Measurements from ENCODE around the gene AGO3.
A peak's percentile ranks its signal among the peaks of the same experiment; 100 is the strongest.

AGO3 gene

DNA sequence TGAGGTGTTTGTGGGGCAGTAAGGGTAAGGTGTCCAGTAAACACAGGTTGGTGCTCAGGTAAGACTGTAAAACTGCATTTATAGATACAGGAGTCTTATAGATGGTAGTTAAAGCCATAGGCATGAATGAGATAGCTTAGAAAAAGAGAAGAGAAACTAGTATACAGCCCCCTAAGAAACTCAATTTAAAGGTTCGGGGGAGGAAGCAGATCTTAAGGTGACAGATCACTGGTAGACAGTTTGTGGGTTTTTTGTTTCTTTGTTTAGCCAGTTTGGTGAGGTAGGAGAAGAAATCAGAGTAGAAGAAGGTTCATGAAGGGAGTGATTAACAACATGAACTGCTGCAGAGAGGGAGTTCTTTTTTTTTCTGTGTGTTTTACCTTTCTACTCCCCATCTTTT, 6.1 kb upstream of the AGO3 start:
- no CpG with 5 or more reads among the region's 1 CpG for WGBS (ENCODE audit: extremely low coverage, insufficient coverage, insufficient read length)
- H3K18ac ChIP-seq (ENCODE audit: low read length) = no peak overlapping the region
- no peaks in the 10 kb centered on the region for H3K27me3 ChIP-seq (ENCODE audit: insufficient read depth, low read length)
- no peak overlapping the region for H3K23ac ChIP-seq (ENCODE audit: low read length)
- no peak overlapping the region for H4K91ac ChIP-seq (ENCODE audit: low read depth, low read length)
- no peak overlapping the region for H4K12ac ChIP-seq (ENCODE audit: low read depth, low read length)
- H3K79me1 ChIP-seq (ENCODE audit: low read length) = no peaks in the 10 kb centered on the region
- DNase-seq = no peak
- H3K4me1 ChIP-seq (ENCODE audit: control insufficient read depth in 1 of 2, insufficient read depth in 2 of 2, low read length in 2 of 2) = no peaks in the 10 kb centered on the region
- H3K9ac ChIP-seq (ENCODE audit: low read length) = no peak overlapping the region
- H3K79me2 ChIP-seq (ENCODE audit: control insufficient read depth, insufficient read depth, low read length, poor library complexity) = no peaks in the 10 kb centered on the region
- no peak overlapping the region for H3K14ac ChIP-seq (ENCODE audit: low read length)
- H2BK5ac ChIP-seq (ENCODE audit: low read depth, low read length, poor library complexity) = no peak overlapping the region
- no peak overlapping the region for H3K4me2 ChIP-seq (ENCODE audit: low read length)
- peaks cover 2 to 17% of the 10 kb centered on the region in 2 experiments for H3K36me3 ChIP-seq (ENCODE audit: control insufficient read depth in 1 of 2, insufficient read depth in 2 of 2, low read length in 2 of 2)
- no peak overlapping the region for H3K27ac ChIP-seq (ENCODE audit: low read depth, low read length)
- no peak overlapping the region for H3K4ac ChIP-seq (ENCODE audit: low read depth, low read length)
- no peak overlapping the region for H3K4me3 ChIP-seq (ENCODE audit: low read depth, low read length)
- no peak overlapping the region for H2BK120ac ChIP-seq (ENCODE audit: insufficient read depth, low read length, poor library complexity)
- no peak overlapping the region for H4K8ac ChIP-seq (ENCODE audit: low read depth, low read length)
- H2AFZ ChIP-seq (ENCODE audit: insufficient read depth, low read length, poor library complexity) = no peak overlapping the region
- no peak overlapping the region for H2AK5ac ChIP-seq (ENCODE audit: low read length)
- no peaks in the 10 kb centered on the region for H3K9me3 ChIP-seq (ENCODE audit: insufficient read depth, low read depth, low read length)
- no peak overlapping the region for H2BK12ac ChIP-seq (ENCODE audit: low read length)

GRCh38 chr1:35925741-35926140, 5.2 kb upstream of the AGO3 start:
- Histone ChIP-seq H3K9me3 (ENCODE audit: insufficient read depth, low read depth, low read length) (no peaks in the 10 kb centered on the region), H4K91ac (ENCODE audit: low read depth, low read length) (no peak overlapping the region), H3K4ac (ENCODE audit: low read depth, low read length) (no peak overlapping the region), H3K9ac (ENCODE audit: low read length) (no peak overlapping the region), H3K4me2 (ENCODE audit: low read length) (no peak overlapping the region), H2AK5ac (ENCODE audit: low read length) (no peak overlapping the region), H3K23ac (ENCODE audit: low read length) (no peak overlapping the region), H3K36me3 (ENCODE audit: control insufficient read depth in 1 of 2, insufficient read depth in 2 of 2, low read length in 2 of 2) (peaks cover 0 to 12% of the 10 kb centered on the region in 2 experiments), H3K79me1 (ENCODE audit: low read length) (peaks cover 7% of the 10 kb centered on the region), H4K8ac (ENCODE audit: low read depth, low read length) (no peak overlapping the region), H3K27ac (ENCODE audit: low read depth, low read length) (no peak overlapping the region), H2BK5ac (ENCODE audit: low read depth, low read length, poor library complexity) (no peak overlapping the region), H3K27me3 (ENCODE audit: insufficient read depth, low read length) (no peaks in the 10 kb centered on the region), H2BK120ac (ENCODE audit: insufficient read depth, low read length, poor library complexity) (no peak overlapping the region), H3K4me3 (ENCODE audit: low read depth, low read length) (no peak overlapping the region), H2AFZ (ENCODE audit: insufficient read depth, low read length, poor library complexity) (no peak overlapping the region), H2BK12ac (ENCODE audit: low read length) (no peak overlapping the region), H3K14ac (ENCODE audit: low read length) (no peak overlapping the region), H3K79me2 (ENCODE audit: control insufficient read depth, insufficient read depth, low read length, poor library complexity) (peaks cover 6% of the 10 kb centered on the region), H4K12ac (ENCODE audit: low read depth, low read length) (no peak overlapping the region), H3K4me1 (ENCODE audit: control insufficient read depth in 1 of 2, insufficient read depth in 2 of 2, low read length in 2 of 2) (peaks cover 0 to 3% of the 10 kb centered on the region in 2 experiments), H3K18ac (ENCODE audit: low read length) (no peak overlapping the region)
- no CpG with 5 or more reads among the region's 4 CpGs for WGBS (ENCODE audit: extremely low coverage, insufficient coverage, insufficient read length)
- peak in 1 of 2 donors; percentile 4 for DNase-seq

DNA sequence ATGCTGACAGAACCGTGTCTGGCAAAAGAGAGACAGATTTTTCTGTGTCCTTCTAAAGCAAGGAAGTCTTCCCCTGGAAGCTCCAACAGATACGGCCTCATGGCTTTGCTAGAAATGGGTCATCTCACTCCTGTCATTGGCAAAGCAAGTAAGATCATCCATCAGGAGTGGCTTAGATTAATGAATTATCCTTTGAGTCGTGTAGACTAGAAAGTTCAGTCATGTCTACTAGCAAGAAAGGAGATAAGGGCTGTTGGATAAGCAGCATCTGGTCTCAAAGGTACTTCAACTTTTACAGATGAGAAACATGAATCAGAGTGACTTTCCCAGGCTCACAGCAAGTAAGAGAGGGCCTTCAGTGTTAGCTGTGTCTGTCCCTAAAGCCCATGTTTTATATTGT, 3.4 kb upstream of the AGO3 start:
- H3K4me2 ChIP-seq (ENCODE audit: low read length) = no peak overlapping the region
- H2AFZ ChIP-seq (ENCODE audit: insufficient read depth, low read length, poor library complexity) = no peak overlapping the region
- H3K18ac ChIP-seq (ENCODE audit: low read length) = no peak overlapping the region
- H2BK12ac ChIP-seq (ENCODE audit: low read length) = no peak overlapping the region
- H3K14ac ChIP-seq (ENCODE audit: low read length) = no peak overlapping the region
- no peak overlapping the region for H2BK120ac ChIP-seq (ENCODE audit: insufficient read depth, low read length, poor library complexity)
- no peak overlapping the region for H3K23ac ChIP-seq (ENCODE audit: low read length)
- H4K8ac ChIP-seq (ENCODE audit: low read depth, low read length) = no peak overlapping the region
- no peak for DNase-seq
- no peaks in the 10 kb centered on the region for H3K9me3 ChIP-seq (ENCODE audit: insufficient read depth, low read depth, low read length)
- no peak overlapping the region for H2AK5ac ChIP-seq (ENCODE audit: low read length)
- H3K79me2 ChIP-seq (ENCODE audit: control insufficient read depth, insufficient read depth, low read length, poor library complexity) = peaks cover 11% of the 10 kb centered on the region
- no peak overlapping the region for H3K4me3 ChIP-seq (ENCODE audit: low read depth, low read length)
- H3K79me1 ChIP-seq (ENCODE audit: low read length) = peaks cover 14% of the 10 kb centered on the region
- H3K9ac ChIP-seq (ENCODE audit: low read length) = no peak overlapping the region
- H3K27ac ChIP-seq (ENCODE audit: low read depth, low read length) = no peak overlapping the region
- H3K36me3 ChIP-seq (ENCODE audit: control insufficient read depth in 1 of 2, insufficient read depth in 2 of 2, low read length in 2 of 2) = no peaks in the 10 kb centered on the region
- no CpG with 5 or more reads among the region's 3 CpGs for WGBS (ENCODE audit: extremely low coverage, insufficient coverage, insufficient read length)
- no peaks in the 10 kb centered on the region for H3K27me3 ChIP-seq (ENCODE audit: insufficient read depth, low read length)
- H4K91ac ChIP-seq (ENCODE audit: low read depth, low read length) = no peak overlapping the region
- H2BK5ac ChIP-seq (ENCODE audit: low read depth, low read length, poor library complexity) = no peak overlapping the region
- H4K12ac ChIP-seq (ENCODE audit: low read depth, low read length) = no peak overlapping the region
- no peak overlapping the region for H3K4ac ChIP-seq (ENCODE audit: low read depth, low read length)
- H3K4me1 ChIP-seq (ENCODE audit: control insufficient read depth in 1 of 2, insufficient read depth in 2 of 2, low read length in 2 of 2) = peaks cover 0 to 3% of the 10 kb centered on the region in 2 experiments

GRCh38 chr1:35929730-35930592, 944 bp upstream of the AGO3 start:
- Histone ChIP-seq H3K18ac (ENCODE audit: low read length) (no peak overlapping the region), H4K91ac (ENCODE audit: low read depth, low read length) (peak overlapping the region; percentile 100), H3K4me2 (ENCODE audit: low read length) (peak overlapping the region; percentile 63), H3K4me1 (ENCODE audit: control insufficient read depth in 1 of 2, insufficient read depth in 2 of 2, low read length in 2 of 2) (peaks cover 0 to 3% of the 10 kb centered on the region in 2 experiments), H3K79me2 (ENCODE audit: control insufficient read depth, insufficient read depth, low read length, poor library complexity) (peaks cover 11% of the 10 kb centered on the region), H3K4me3 (ENCODE audit: low read depth, low read length) (peak overlapping the region; percentile 94), H2BK120ac (ENCODE audit: insufficient read depth, low read length, poor library complexity) (peak overlapping the region; percentile 97), H2BK12ac (ENCODE audit: low read length) (peak overlapping the region; percentile 42), H4K8ac (ENCODE audit: low read depth, low read length) (peak overlapping the region; percentile 94), H3K14ac (ENCODE audit: low read length) (peak overlapping the region; percentile 100), H2BK5ac (ENCODE audit: low read depth, low read length, poor library complexity) (no peak overlapping the region), H4K12ac (ENCODE audit: low read depth, low read length) (peak overlapping the region; percentile 96), H2AFZ (ENCODE audit: insufficient read depth, low read length, poor library complexity) (peak overlapping the region; percentile 85), H3K27ac (ENCODE audit: low read depth, low read length) (peak overlapping the region; percentile 99), H2AK5ac (ENCODE audit: low read length) (no peak overlapping the region), H3K36me3 (ENCODE audit: control insufficient read depth in 1 of 2, insufficient read depth in 2 of 2, low read length in 2 of 2) (no peaks in the 10 kb centered on the region), H3K9me3 (ENCODE audit: insufficient read depth, low read depth, low read length) (no peaks in the 10 kb centered on the region), H3K4ac (ENCODE audit: low read depth, low read length) (peak overlapping the region; percentile 40), H3K9ac (ENCODE audit: low read length) (peak overlapping the region; percentile 24), H3K27me3 (ENCODE audit: insufficient read depth, low read length) (no peaks in the 10 kb centered on the region), H3K79me1 (ENCODE audit: low read length) (peaks cover 14% of the 10 kb centered on the region), H3K23ac (ENCODE audit: low read length) (no peak overlapping the region)
- WGBS (ENCODE audit: extremely low coverage, insufficient coverage, insufficient read length) = no CpG with 5 or more reads among the region's 15 CpGs
- peak; percentile 17 to 50 for DNase-seq
